Right kidney (tissue), 9 donors: ENCODE measurements around the gene LILRA1.
"Not testable (repeated sequence)": the region's sequence is repeated elsewhere in the genome, so short reads cannot be mapped to it uniquely, and the experiment has no call there.

ENCODE experiments used
- DNase-seq: peaks from one replicate; pipeline ENCODE4 v3.0.0-alpha.2; 2016
- long read RNA-seq, 8 donors: transcript quantifications; one replicate each; lab custom pipeline, GENCODE V29; 2026

The LILRA1 gene
- long read RNA-seq, donor 1, result 0 reads
- long read RNA-seq, donor 2, result 0 reads
- long read RNA-seq, donor 3, result 0 reads
- long read RNA-seq, donor 4, result 0 reads
- long read RNA-seq, donor 5, result 0 reads
- long read RNA-seq, donor 6, result 0 reads
- long read RNA-seq, donor 7, result 0 reads
- long read RNA-seq, donor 8, result 0 reads

- not testable (repeated sequence) for DNase-seq
Measured at GRCh38 chr19:54593445-54593844, at the start of gene LILRA1. TSS of gene LILRA1 (plus strand) at chr19:54593632. CDS start at chr19:54594245, 613 bp downstream.

GRCh38 chr19:54548806-54549205, 44.6 kb upstream of the LILRA1 start:
- DNase-seq, result no peak

- no peak for DNase-seq
Measured at GRCh38 chr19:54549224-54549623, 44.2 kb upstream of the LILRA1 start.

GRCh38 chr19:54551293-54551692, 42.1 kb upstream of the LILRA1 start:
- no peak for DNase-seq

- DNase-seq, result no peak
Measured at GRCh38 chr19:54551950-54552912, 41.2 kb upstream of the LILRA1 start.

GRCh38 chr19:54552913-54553310, 40.5 kb upstream of the LILRA1 start:
- no peak for DNase-seq

- no peak for DNase-seq
Measured at GRCh38 chr19:54554006-54554405, 39.4 kb upstream of the LILRA1 start.

GRCh38 chr19:54554896-54555295, 38.5 kb upstream of the LILRA1 start:
- DNase-seq, result no peak

- no peak for DNase-seq
Measured at GRCh38 chr19:54556194-54556593, 37.2 kb upstream of the LILRA1 start.

GRCh38 chr19:54558339-54558738, 35.1 kb upstream of the LILRA1 start:
- no peak for DNase-seq

GRCh38 chr19:54560881-54561385, 32.5 kb upstream of the LILRA1 start:
- no peak for DNase-seq

GRCh38 chr19:54561840-54562239, 31.6 kb upstream of the LILRA1 start:
- DNase-seq, result no peak

GRCh38 chr19:54563206-54563605, 30.2 kb upstream of the LILRA1 start:
- not testable (repeated sequence) for DNase-seq

GRCh38 chr19:54570316-54570715, 23.1 kb upstream of the LILRA1 start:
- DNase-seq, result no peak

GRCh38 chr19:54571715-54572615, 21.5 kb upstream of the LILRA1 start:
- not testable (repeated sequence) for DNase-seq

- no peak for DNase-seq
Measured at GRCh38 chr19:54572696-54573311, 20.6 kb upstream of the LILRA1 start.

GRCh38 chr19:54573330-54573872, 20.0 kb upstream of the LILRA1 start, which contains the start of gene LILRA2:
TSS of gene LILRA2 (plus strand) at chr19:54573790. CDS start at chr19:54573879, 89 bp downstream.
- no peak for DNase-seq

- no peak for DNase-seq
Measured at GRCh38 chr19:54574051-54574450, 19.4 kb upstream of the LILRA1 start.

GRCh38 chr19:54574527-54575056, 18.8 kb upstream of the LILRA1 start:
- DNase-seq, result no peak

- not testable (repeated sequence) for DNase-seq
Measured at GRCh38 chr19:54575205-54575604, 18.2 kb upstream of the LILRA1 start.

GRCh38 chr19:54576411-54576976, 16.9 kb upstream of the LILRA1 start:
- no peak for DNase-seq
